PC-3 (cell line): ENCODE data around the gene SF1. TPM values are rescaled to one million over a fixed set of nuclear protein-coding genes. Genes with fewer than 3 reads are reported as not detected.
A peak's percentile ranks its signal among the peaks of the same experiment; 100 is the strongest.

Experiments used
- ATAC-seq: fragments of 200-7000 bp; cut with Tn5 transposase; 2 replicates; pipeline ENCODE4 v1.9.1; 2020; ENCODE audit warnings: mild to moderate bottlenecking, moderate library complexity
- BruUV-seq: library from RNA; stranded (reverse); fragments of 400-500 nt; replicated peaks from 2 replicates; lab custom pipeline; 2021; lab: Mats Ljungman, UMichigan
- CTCF ChIA-PET: fragments of 300-600 bp; sonication (Branson Sonifier 250); formaldehyde crosslinking; loops from one replicate; lab custom pipeline; 2022; ENCODE audit warnings: antibody characterized with exemption; lab: Charles Lee
- POLR2A ChIA-PET: fragments of 300-600 bp; sonication (Branson Sonifier 250); formaldehyde crosslinking; loops from one replicate; lab custom pipeline; 2022; ENCODE audit warnings: antibody characterized with exemption; ENCODE audit not compliant: unreplicated experiment; lab: Charles Lee
- DNase-seq: peaks from one replicate; pipeline ENCODE4 v3.0.0-alpha.2; 2015
- H2AFZ ChIP-seq: fragments of 300-600 bp; sonication (generic); 2 replicates; pipeline ENCODE4 v1.6.0; 2016; ENCODE audit warnings: antibody characterized with exemption, low read length
- H3F3A ChIP-seq: fragments of 300-600 bp; sonication (generic); one replicate; pipeline ENCODE4 v1.6.0; 2017; ENCODE audit warnings: antibody characterized with exemption, low read length, control low read depth, mild to moderate bottlenecking; ENCODE audit not compliant: unreplicated experiment
- H3K27ac ChIP-seq: fragments of 300-600 bp; sonication (generic); 2 replicates; pipeline ENCODE4 v1.5.1; 2016; ENCODE audit warnings: mild to moderate bottlenecking, low read length
- H3K27me3 ChIP-seq: fragments of 300-600 bp; sonication (generic); 2 replicates; pipeline ENCODE4 v1.6.1; 2016; ENCODE audit warnings: low read length, mixed read lengths
- H3K36me3 ChIP-seq: fragments of 300-600 bp; sonication (generic); 2 replicates; pipeline ENCODE4 v1.6.1; 2016; ENCODE audit warnings: low read depth, mixed run types, low read length, mixed read lengths
- H3K4me1 ChIP-seq: fragments of 300-600 bp; sonication (generic); 2 replicates; pipeline ENCODE4 v1.5.1; 2016; ENCODE audit warnings: low read length; ENCODE audit not compliant: insufficient read depth
- H3K4me2 ChIP-seq: fragments of 300-600 bp; sonication (generic); 2 replicates; pipeline ENCODE4 v1.6.0; 2016; ENCODE audit warnings: low read length
- H3K4me3 ChIP-seq: fragments of 300-600 bp; sonication (generic); 2 replicates; pipeline ENCODE4 v1.5.1; 2016; ENCODE audit warnings: mild to moderate bottlenecking, low read length, mixed read lengths
- H3K79me2 ChIP-seq: fragments of 300-600 bp; sonication (generic); 2 replicates; pipeline ENCODE4 v1.6.1; 2017; ENCODE audit warnings: low read length, mixed read lengths
- H3K9ac ChIP-seq: fragments of 300-600 bp; sonication (generic); 2 replicates; pipeline ENCODE4 v1.6.0; 2016; ENCODE audit warnings: mild to moderate bottlenecking, low read length
- H3K9me2 ChIP-seq: fragments of 300-600 bp; sonication (generic); replicated peaks from 2 replicates; pipeline ENCODE4 v1.6.1; 2016; ENCODE audit warnings: mixed run types, low read length, mixed read lengths
- H3K9me3 ChIP-seq: fragments of 300-600 bp; sonication (generic); 2 replicates; pipeline ENCODE4 v1.6.1; 2016; ENCODE audit warnings: low read length, mixed read lengths
- H4K20me1 ChIP-seq: fragments of 300-600 bp; sonication (generic); 2 replicates; pipeline ENCODE4 v1.6.1; 2016; ENCODE audit warnings: low read length, mixed read lengths
- CTCF ChIP-seq: fragments of 300-600 bp; sonication (generic); conservative IDR thresholded peaks from 2 replicates; pipeline ENCODE4 v1.5.1; 2017; ENCODE audit warnings: antibody characterized with exemption, low read depth, mild to moderate bottlenecking, low read length
- EZH2 ChIP-seq: fragments of 300-600 bp; sonication (generic); IDR thresholded peaks from one replicate; pipeline ENCODE4 v1.6.1; 2017; ENCODE audit warnings: antibody characterized with exemption, mild to moderate bottlenecking, low read length; ENCODE audit not compliant: unreplicated experiment
- EZH2phosphoT487 ChIP-seq: fragments of 300-600 bp; sonication (generic); IDR thresholded peaks from 2 replicates; pipeline ENCODE4 v1.6.1; 2018; ENCODE audit warnings: mild to moderate bottlenecking, antibody characterized with exemption, low read length, borderline replicate concordance
- intact Hi-C: fragments of 100-400 bp; cut with micrococcal nuclease; formaldehyde crosslinking; loops from 2 replicates; pipeline ENCODE4 v1.9.0; 2023
- total RNA-seq: library from RNA; depleted of rRNA; stranded (reverse); fragments of >200 nt; gene quantifications from 2 replicates; pipeline ENCODE4 v1.2.3, GENCODE V29; 2014

SF1 gene
- total RNA-seq, 1 experiment from 2014 or later = 217 TPM

DNA sequence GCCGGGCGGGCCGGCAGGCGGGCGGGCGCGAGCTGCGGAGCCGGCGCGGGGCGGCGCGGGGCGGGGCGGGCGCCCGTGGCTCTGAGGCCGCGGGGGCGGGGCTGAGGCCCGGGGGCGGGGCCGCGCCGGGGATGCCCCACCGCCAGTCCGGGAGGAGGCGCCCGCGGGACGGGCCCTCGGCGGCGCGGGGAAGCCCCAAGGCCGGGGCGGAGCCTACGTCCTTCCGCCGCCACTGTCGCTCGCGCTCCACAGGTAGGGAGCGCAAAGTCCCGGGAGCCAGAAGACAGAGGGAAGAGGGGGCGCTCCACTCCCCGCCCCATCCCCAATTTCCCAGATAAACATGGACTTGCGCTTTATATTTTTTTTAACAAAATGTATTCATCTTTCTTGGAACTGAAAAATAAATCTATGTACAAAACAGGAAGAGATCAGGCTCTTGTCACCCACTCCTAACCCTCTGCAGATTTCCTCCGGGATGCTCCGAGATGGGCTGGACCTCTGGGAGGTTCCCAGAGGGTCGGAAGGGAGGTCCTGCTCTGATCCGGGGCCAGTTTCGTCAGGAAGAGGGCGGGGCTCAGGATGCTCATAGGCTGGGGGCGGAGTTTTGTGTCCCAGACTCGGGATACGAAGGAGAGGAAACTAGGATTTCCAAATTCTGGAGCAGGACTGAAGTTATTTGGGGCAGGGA, 25.0 kb upstream of the SF1 start, which contains the start of gene MAP4K2:
Gene MAP4K2 (minus strand): TSS at position 57 of the 688 bp plus-strand sequence. CDS start 65 bp downstream, outside the sequence.
- no peaks in the 10 kb centered on the region; the same call in 1 of the 2 replicates for H3K36me3 ChIP-seq
- no peaks in the 10 kb centered on the region for H4K20me1 ChIP-seq
- no peaks in the 10 kb centered on the region for H3K9me3 ChIP-seq
- peak; percentile 46 for TF ChIP-seq CTCF
- TF ChIP-seq EZH2 = no peak
- TF ChIP-seq EZH2phosphoT487 = no peak
- peaks cover 19% of the 10 kb centered on the region for H3K4me1 ChIP-seq
- peak within 1 kb of the TSS; percentile 66 for H3K27ac ChIP-seq
- POLR2A ChIA-PET = no interaction called here
- H3F3A ChIP-seq = peaks cover 10% of the 10 kb centered on the region
- ATAC-seq (peak; percentile 88), DNase-seq (peak; percentile 93)
- peak within 1 kb of the TSS; percentile 71 for H3K9ac ChIP-seq
- H3K9me2 ChIP-seq = no peaks in the 10 kb centered on the region
- intact Hi-C loops = loop anchor here (2.0 kb wide), 2 partner anchors 25 to 43 kb away; partner anchors contain the start of gene SF1
- H3K27me3 ChIP-seq = no peaks in the 10 kb centered on the region
- H3K79me2 ChIP-seq = peaks cover 11% of the 10 kb centered on the region; the same call in 1 of the 2 replicates
- H3K4me3 ChIP-seq = peak within 1 kb of the TSS; percentile 79
- TSS peak; percentile 86 for BruUV-seq
- CTCF ChIA-PET = interaction anchor here (0.8 to 1.0 kb wide), 3 partner anchors 16 to 41 kb away, joined by 3 to 4 read pairs (median 3); partner anchors contain the start of gene CDC42BPG
- peak within 1 kb of the TSS; percentile 91 for H3K4me2 ChIP-seq
- peak within 1 kb of the TSS; percentile 86 for H2AFZ ChIP-seq

GRCh38 chr11:64802370-64803157, 24.2 kb upstream of the SF1 start:
- Histone ChIP-seq H3K36me3 (no peaks in the 10 kb centered on the region; the same call in 1 of the 2 replicates), H3K27me3 (no peaks in the 10 kb centered on the region), H2AFZ (peak overlapping the region; percentile 86), H3K4me2 (peak overlapping the region; percentile 77), H3F3A (peaks cover 10% of the 10 kb centered on the region), H3K9me2 (no peaks in the 10 kb centered on the region), H3K4me1 (peaks cover 19% of the 10 kb centered on the region), H3K27ac (no peak overlapping the region), H4K20me1 (no peaks in the 10 kb centered on the region), H3K4me3 (peak overlapping the region; percentile 79), H3K9me3 (no peaks in the 10 kb centered on the region), H3K9ac (peak overlapping the region; percentile 37), H3K79me2 (peaks cover 10% of the 10 kb centered on the region; the same call in 1 of the 2 replicates)
- ChIA-PET POLR2A (no interaction called here), CTCF (interaction anchor here (0.6 to 0.7 kb wide), 2 partner anchors 19 to 247 kb away, joined by 5 read pairs; no protein-coding TSS in a partner anchor)
- no TSS peak for BruUV-seq
- TF ChIP-seq EZH2 (no peak), EZH2phosphoT487 (no peak), CTCF (no peak)
- DNase-seq (no peak), ATAC-seq (peak; percentile 32)
- intact Hi-C loops = loop anchor here (2.0 kb wide), 2 partner anchors 24 to 44 kb away; partner anchors contain the start of gene SF1
